Neural crest cell (in vitro differentiated cells): Measurements from ENCODE around the gene NIPA2. TPM values are rescaled to one million over a fixed set of nuclear protein-coding genes. Genes with fewer than 3 reads are reported as not detected.

Source experiments
- DNase-seq: peaks from one replicate; pipeline ENCODE4 v3.0.0; 2021; ENCODE audit warnings: low read depth, mixed read lengths, low spot score
- H3K27ac Mint-ChIP-seq: one replicate; pipeline ENCODE4 v1.8.0; 2021; ENCODE audit warnings: mild to moderate bottlenecking, mixed read lengths; ENCODE audit not compliant: unreplicated experiment
- H3K27me3 Mint-ChIP-seq: 2 replicates; pipeline ENCODE4 v1.8.0; 2021; ENCODE audit warnings: low read depth, mild to moderate bottlenecking, mixed read lengths
- H3K36me3 Mint-ChIP-seq: 2 replicates; pipeline ENCODE4 v1.8.0; 2021; ENCODE audit warnings: low read depth, mild to moderate bottlenecking, mixed read lengths
- H3K4me1 Mint-ChIP-seq: 2 replicates; pipeline ENCODE4 v1.8.0; 2021; ENCODE audit warnings: mixed read lengths
- H3K4me3 Mint-ChIP-seq: one replicate; pipeline ENCODE4 v1.8.0; 2021; ENCODE audit warnings: mild to moderate bottlenecking, mixed read lengths
- H3K9me3 Mint-ChIP-seq: 2 replicates; pipeline ENCODE4 v1.8.0; 2021; ENCODE audit warnings: mixed read lengths
- CTCF ChIP-seq: fragments of 200-600 bp; sonication (generic); conservative IDR thresholded peaks from 2 replicates; pipeline ENCODE4 v1.5.0; 2021; ENCODE audit warnings: antibody characterized with exemption, mild to moderate bottlenecking
- total RNA-seq: library from RNA; stranded (reverse); gene quantifications from 2 replicates; pipeline ENCODE4 v1.2.1, GENCODE V29; 2021

Gene NIPA2
- total RNA-seq, 1 donor from 2014 or later, result 49.9 TPM

DNA sequence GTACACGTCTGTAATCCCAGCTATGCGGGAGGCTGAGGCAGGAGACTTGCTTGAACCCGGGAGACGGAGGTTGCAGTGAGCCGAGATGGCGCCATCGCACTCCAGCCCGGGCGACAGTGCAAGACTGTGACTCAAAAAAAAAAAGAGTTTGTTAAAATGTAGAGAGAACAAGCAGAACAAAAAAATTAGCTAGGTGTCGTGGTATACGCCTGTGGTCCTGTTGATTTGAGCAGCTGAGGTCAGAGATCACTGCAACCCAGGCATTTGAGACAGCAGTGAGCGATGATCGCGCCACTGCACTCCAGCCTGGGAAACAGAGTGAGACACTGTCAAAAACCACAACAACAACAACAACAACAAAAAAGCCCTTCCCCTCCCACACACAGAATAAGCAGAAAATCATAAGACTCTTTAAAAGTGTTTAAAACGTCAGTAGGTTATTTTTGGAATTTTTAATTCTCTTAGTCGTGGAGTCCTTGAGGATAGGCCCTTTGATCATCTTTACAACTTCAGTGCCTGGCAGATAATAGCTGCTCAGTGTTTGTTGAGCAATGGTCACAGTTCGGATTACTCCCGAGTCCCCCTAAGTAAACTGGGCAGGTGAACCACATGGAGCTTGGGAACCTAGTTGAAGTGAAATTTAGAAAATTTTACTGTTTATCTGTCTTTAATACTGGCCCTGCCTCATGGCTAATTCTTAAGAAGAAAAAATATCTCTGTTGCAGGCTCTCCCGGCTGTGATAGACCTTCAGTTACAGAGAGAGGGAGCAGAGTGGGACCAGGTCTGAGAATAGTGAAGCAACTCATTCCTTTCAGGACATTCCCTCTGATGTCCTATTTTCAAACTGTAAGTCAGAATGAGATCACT is 6.2 kb downstream of the NIPA2 start:
- H3K27me3 Mint-ChIP-seq, result no peaks in the 10 kb centered on the region
- H3K4me1 Mint-ChIP-seq, result peaks cover 32% of the 10 kb centered on the region
- H3K27ac Mint-ChIP-seq, result no peak overlapping the region
- H3K9me3 Mint-ChIP-seq, result no peaks in the 10 kb centered on the region
- DNase-seq, result no peak
- peaks cover 2% of the 10 kb centered on the region for H3K36me3 Mint-ChIP-seq
- H3K4me3 Mint-ChIP-seq, result peak overlapping the region; percentile 31
- no peak for TF ChIP-seq CTCF

- H3K27me3 Mint-ChIP-seq, result no peaks in the 10 kb centered on the region
- no peaks in the 10 kb centered on the region for H3K9me3 Mint-ChIP-seq
- H3K4me3 Mint-ChIP-seq, result no peak overlapping the region
- H3K36me3 Mint-ChIP-seq, result peaks cover 2% of the 10 kb centered on the region
- no peak overlapping the region for H3K27ac Mint-ChIP-seq
- no peak for DNase-seq
- TF ChIP-seq CTCF, result no peak
- peaks cover 26% of the 10 kb centered on the region for H3K4me1 Mint-ChIP-seq
Measured at GRCh38 chr15:22845289-22845900, 6.9 kb downstream of the NIPA2 start.

DNA sequence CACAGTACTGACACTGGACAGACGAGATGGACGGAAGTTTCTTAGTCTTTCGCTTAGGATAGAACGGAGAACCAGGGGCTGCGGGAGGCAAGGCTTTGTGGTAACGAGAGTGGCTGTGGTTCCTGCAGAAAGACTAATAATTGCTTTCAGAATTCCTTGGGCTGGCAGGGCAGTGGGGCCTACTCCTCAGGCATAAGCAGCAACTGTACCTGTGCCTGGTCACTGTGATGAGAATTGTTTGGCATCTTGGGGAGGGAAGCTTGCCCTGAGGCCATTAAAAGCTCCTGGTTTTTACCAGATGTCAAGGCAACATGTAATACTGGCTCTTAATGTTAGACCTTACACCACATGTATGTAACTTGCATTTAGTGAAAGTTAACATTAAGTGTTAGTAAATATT is 7.6 kb downstream of the NIPA2 start:
- H3K27me3 Mint-ChIP-seq, result no peaks in the 10 kb centered on the region
- DNase-seq, result no peak
- no peak overlapping the region for H3K4me3 Mint-ChIP-seq

DNA sequence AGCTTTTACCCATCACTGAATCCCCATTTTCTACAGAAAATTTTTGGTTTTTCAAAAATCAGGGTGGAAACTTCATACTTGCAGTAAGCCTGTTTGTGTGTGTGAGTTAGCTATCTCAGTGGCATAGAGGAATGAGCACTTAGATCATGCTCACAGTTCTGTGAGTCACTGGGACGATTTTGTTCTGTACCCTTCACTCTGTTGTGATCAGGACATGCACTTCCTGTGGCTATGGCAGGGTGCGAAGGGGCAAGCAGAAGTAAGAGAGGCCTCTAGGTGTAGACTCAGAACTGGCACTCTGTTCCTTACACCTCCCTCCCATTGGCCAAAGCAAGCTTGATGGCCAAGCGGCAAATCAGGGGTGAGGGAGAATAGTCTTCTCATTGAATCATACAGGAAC is 11.6 kb downstream of the NIPA2 start:
- H3K9me3 Mint-ChIP-seq, result no peaks in the 10 kb centered on the region
- no peak overlapping the region for H3K27ac Mint-ChIP-seq
- no peak for TF ChIP-seq CTCF
- H3K27me3 Mint-ChIP-seq, result no peaks in the 10 kb centered on the region
- H3K4me3 Mint-ChIP-seq, result no peak overlapping the region
- peaks cover 9% of the 10 kb centered on the region for H3K4me1 Mint-ChIP-seq
- peaks cover 6% of the 10 kb centered on the region for H3K36me3 Mint-ChIP-seq
- DNase-seq, result no peak

More for the DNA sequence above, 7.6 kb downstream of the NIPA2 start:
- TF ChIP-seq CTCF, result no peak
- Mint-ChIP-seq H3K27ac (no peak overlapping the region), H3K4me1 (peaks cover 19% of the 10 kb centered on the region), H3K9me3 (no peaks in the 10 kb centered on the region), H3K36me3 (peaks cover 2% of the 10 kb centered on the region)

GRCh38 chr15:22851513-22851912 is 13.0 kb downstream of the NIPA2 start:
- DNase-seq, result no peak
- H3K9me3 Mint-ChIP-seq, result no peaks in the 10 kb centered on the region
- no peak overlapping the region for H3K4me3 Mint-ChIP-seq
- H3K27ac Mint-ChIP-seq, result no peak overlapping the region
- H3K27me3 Mint-ChIP-seq, result no peaks in the 10 kb centered on the region
- peaks cover 6% of the 10 kb centered on the region for H3K36me3 Mint-ChIP-seq
- H3K4me1 Mint-ChIP-seq, result no peaks in the 10 kb centered on the region
- no peak for TF ChIP-seq CTCF
